Measurements from ENCODE around the gene CMTM2.

DNA sequence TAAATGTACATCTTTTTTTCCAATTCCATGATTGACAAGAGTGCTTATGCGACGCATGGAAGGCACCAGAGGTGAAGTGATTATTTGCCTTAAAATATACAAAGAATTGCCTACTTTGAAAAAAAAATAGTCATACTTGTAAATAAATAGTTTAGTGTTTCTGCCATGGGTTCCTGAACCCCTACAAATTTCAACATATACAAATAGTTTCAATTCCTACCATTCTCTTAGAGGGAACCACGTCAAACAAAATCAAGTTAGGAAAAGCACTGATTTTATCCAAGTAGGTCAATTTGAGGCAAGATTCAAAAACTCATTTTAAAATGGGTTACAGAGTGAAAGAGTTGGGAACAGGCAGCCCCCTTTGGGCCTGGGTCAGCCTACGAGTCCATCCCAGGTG, 36.9 kb downstream of the CMTM2 start:
- TF ChIP-seq, protein P1, sequence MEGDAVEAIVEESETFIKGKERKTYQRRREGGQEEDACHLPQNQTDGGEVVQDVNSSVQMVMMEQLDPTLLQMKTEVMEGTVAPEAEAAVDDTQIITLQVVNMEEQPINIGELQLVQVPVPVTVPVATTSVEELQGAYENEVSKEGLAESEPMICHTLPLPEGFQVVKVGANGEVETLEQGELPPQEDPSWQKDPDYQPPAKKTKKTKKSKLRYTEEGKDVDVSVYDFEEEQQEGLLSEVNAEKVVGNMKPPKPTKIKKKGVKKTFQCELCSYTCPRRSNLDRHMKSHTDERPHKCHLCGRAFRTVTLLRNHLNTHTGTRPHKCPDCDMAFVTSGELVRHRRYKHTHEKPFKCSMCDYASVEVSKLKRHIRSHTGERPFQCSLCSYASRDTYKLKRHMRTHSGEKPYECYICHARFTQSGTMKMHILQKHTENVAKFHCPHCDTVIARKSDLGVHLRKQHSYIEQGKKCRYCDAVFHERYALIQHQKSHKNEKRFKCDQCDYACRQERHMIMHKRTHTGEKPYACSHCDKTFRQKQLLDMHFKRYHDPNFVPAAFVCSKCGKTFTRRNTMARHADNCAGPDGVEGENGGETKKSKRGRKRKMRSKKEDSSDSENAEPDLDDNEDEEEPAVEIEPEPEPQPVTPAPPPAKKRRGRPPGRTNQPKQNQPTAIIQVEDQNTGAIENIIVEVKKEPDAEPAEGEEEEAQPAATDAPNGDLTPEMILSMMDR (IDR thresholded peaks at IDR 0.05; ENCODE audit: poor library complexity), result no peak
- no peak for TF ChIP-seq EZH2phosphoT487 (IDR thresholded peaks at IDR 0.05; ENCODE audit: low read depth, severe bottlenecking, unreplicated experiment)
- TF ChIP-seq EZH2 (IDR thresholded peaks at IDR 0.05; ENCODE audit: borderline replicate concordance), result no peak

Data from hepatocyte (in vitro differentiated cells).